ENCODE results near the gene GCFC2.
A peak's percentile ranks its signal among the peaks of the same experiment; 100 is the strongest.

Gene GCFC2

DNA sequence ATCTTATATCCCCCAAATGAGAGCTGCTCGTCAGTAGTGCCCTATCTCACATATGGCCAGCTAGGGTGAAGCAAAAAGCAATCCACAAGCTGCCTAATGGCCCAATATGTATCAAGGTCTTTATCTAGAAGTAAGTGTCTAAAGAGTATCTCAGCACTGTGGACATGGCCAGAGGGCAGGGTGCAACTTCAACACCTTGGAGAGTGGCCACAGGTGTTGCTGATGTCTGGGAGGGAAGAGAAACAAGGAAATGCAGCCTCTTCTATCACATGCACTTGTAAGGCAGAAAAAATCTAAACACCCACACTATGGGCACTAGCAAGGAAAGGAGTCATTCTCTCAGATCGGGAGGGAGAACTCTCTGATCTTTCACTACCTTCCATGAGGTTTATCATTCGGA lies 87.8 kb downstream of the GCFC2 start:
- Histone ChIP-seq H3K9ac (ENCODE audit: low read length) (no peak overlapping the region), H3K27me3 (replicated peaks; ENCODE audit: control insufficient read depth, insufficient read depth, low read length) (no peaks in the 10 kb centered on the region), H3K36me3 (ENCODE audit: control insufficient read depth, insufficient read depth, low read length, severe bottlenecking) (no peaks in the 10 kb centered on the region), H3K4me1 (ENCODE audit: control insufficient read depth, insufficient read depth, low read length) (peaks cover 32% of the 10 kb centered on the region), H3K4me3 (ENCODE audit: low read length) (no peak overlapping the region), H3K9me3 (ENCODE audit: control insufficient read depth, low read length) (no peaks in the 10 kb centered on the region)
- no peak for DNase-seq (ENCODE audit: low read depth)

DNA sequence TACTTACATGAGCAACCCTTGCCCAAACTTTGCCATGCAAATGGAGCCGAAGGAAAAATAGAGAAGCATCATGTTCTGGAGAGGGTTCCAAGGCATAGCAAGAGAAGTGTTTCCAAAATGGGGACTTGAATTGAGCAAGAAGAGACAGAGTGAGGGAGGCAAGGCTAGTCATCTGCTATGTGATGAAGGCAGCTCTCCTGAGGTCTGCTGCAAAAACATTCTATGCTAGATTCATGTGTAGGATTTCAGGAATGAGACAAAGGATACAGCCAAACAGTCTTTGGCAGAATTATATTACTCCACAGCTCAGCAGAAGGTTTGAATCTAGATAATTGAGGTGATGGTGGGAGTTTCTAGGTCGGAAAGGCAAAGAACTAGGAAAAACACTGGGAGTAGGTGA lies 88.2 kb downstream of the GCFC2 start:
- no peaks in the 10 kb centered on the region for H3K9me3 ChIP-seq (ENCODE audit: control insufficient read depth, low read length)
- no peak overlapping the region for H3K4me3 ChIP-seq (ENCODE audit: low read length)
- H3K4me1 ChIP-seq (ENCODE audit: control insufficient read depth, insufficient read depth, low read length) = peaks cover 32% of the 10 kb centered on the region
- no peaks in the 10 kb centered on the region for H3K36me3 ChIP-seq (ENCODE audit: control insufficient read depth, insufficient read depth, low read length, severe bottlenecking)
- no peaks in the 10 kb centered on the region for H3K27me3 ChIP-seq (replicated peaks; ENCODE audit: control insufficient read depth, insufficient read depth, low read length)
- no peak overlapping the region for H3K9ac ChIP-seq (ENCODE audit: low read length)
- no peak for DNase-seq (ENCODE audit: low read depth)

DNA sequence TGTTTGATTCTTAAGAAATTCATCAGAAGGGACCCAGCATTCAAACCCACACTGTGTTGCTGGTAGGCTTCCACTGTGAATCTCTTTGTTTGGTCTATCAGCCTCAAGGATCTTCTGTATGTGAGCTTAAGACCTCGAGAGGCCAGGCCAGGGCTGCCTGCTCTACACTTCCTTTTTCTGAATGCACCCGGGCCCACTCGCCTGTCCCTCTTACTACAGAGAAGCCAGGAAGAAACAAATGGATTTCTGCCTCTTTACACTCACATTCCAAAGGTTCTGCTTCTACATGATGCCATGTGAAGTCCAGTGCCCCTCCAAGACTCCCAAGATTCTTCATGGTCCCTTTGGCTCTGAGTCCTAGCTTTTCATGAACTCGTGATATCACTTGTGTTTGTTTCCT lies 89.5 kb downstream of the GCFC2 start:
- H3K36me3 ChIP-seq (ENCODE audit: control insufficient read depth, insufficient read depth, low read length, severe bottlenecking) = no peaks in the 10 kb centered on the region
- H3K9me3 ChIP-seq (ENCODE audit: control insufficient read depth, low read length) = no peaks in the 10 kb centered on the region
- no peak overlapping the region for H3K4me3 ChIP-seq (ENCODE audit: low read length)
- DNase-seq (ENCODE audit: low read depth) = no peak
- no peak overlapping the region for H3K9ac ChIP-seq (ENCODE audit: low read length)
- peaks cover 32% of the 10 kb centered on the region for H3K4me1 ChIP-seq (ENCODE audit: control insufficient read depth, insufficient read depth, low read length)
- no peaks in the 10 kb centered on the region for H3K27me3 ChIP-seq (replicated peaks; ENCODE audit: control insufficient read depth, insufficient read depth, low read length)

DNA sequence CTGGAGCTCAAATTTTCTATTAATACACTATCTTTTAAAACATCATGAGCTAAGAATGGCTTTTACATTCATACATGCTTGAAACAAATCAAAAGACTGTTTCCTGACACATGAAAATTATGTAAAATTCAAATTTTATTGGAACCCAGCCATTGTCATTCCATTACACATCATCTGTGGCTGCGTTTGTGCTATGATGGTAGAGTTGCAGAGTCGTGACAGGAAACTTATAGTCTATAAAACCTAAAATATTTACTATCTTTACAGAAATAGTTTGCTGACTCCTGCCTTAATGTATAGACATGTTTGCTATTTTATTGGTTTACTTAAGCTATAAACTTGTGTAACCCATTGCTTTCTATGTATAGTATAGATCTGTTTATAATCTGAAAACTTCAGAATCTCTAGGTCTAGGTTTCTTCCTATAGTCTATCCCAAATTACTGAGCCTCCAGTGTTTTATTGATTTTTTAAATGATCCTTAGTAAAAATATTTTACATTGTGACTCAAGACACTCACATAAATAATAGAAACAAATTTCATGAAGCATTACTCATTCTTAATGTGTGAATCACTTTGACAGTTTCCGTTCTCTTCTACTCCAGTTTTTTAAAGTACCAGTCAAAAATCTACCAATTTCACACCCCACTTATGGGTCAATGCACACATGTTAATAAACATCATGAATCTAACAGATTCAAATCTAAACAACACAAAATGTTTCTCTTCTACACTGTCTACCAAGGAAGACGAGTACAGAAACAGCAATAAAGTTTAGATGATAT lies 90.6 kb downstream of the GCFC2 start:
- Histone ChIP-seq H3K4me3 (ENCODE audit: low read length) (no peak overlapping the region), H3K9ac (ENCODE audit: low read length) (no peak overlapping the region), H3K9me3 (ENCODE audit: control insufficient read depth, low read length) (no peaks in the 10 kb centered on the region), H3K27me3 (replicated peaks; ENCODE audit: control insufficient read depth, insufficient read depth, low read length) (no peaks in the 10 kb centered on the region), H3K36me3 (ENCODE audit: control insufficient read depth, insufficient read depth, low read length, severe bottlenecking) (no peaks in the 10 kb centered on the region), H3K4me1 (ENCODE audit: control insufficient read depth, insufficient read depth, low read length) (peaks cover 24% of the 10 kb centered on the region)
- DNase-seq (ENCODE audit: low read depth) = peak; percentile 32

DNA sequence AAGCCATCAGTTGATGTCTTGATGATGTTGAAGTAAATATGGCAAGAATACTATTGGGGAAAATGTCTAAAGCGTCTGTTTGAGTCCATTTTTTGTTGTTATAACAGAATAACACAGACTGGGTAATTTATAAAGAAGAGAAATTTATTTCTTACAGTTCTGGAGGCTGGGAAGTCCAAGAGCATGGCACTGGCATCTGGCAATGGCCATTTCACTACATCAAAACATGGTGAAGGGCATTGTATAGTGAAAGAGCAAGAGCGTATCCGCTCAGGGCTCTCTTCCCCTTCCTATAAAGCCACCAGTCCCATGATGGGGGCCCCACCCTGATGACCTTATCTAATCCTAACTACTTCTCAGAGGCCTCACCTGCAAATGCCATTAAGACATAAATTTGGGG lies 93.8 kb downstream of the GCFC2 start:
- DNase-seq (ENCODE audit: low read depth) = no peak
- Histone ChIP-seq H3K36me3 (ENCODE audit: control insufficient read depth, insufficient read depth, low read length, severe bottlenecking) (no peaks in the 10 kb centered on the region), H3K27me3 (replicated peaks; ENCODE audit: control insufficient read depth, insufficient read depth, low read length) (peaks cover under 1% of the 10 kb centered on the region), H3K4me3 (ENCODE audit: low read length) (no peak overlapping the region), H3K9me3 (ENCODE audit: control insufficient read depth, low read length) (no peaks in the 10 kb centered on the region), H3K4me1 (ENCODE audit: control insufficient read depth, insufficient read depth, low read length) (peaks cover 20% of the 10 kb centered on the region), H3K9ac (ENCODE audit: low read length) (no peak overlapping the region)

DNA sequence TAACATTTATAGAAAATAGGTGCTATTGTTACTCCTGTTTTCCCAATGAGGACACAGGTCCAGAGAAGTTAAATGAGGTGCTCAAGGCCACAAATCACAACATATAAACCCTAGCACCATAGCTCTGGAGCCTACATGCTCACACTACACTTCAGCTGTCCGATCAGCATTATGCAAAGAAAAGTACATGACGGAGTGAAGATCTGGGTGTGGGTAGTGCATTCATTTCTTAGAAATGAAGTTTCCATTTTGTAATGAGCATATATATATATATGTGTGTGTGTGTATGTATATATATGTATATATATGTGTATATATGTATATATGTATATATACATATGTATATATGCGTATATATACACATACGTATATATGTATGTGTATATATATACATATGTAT lies 94.3 kb downstream of the GCFC2 start:
- Histone ChIP-seq H3K27me3 (replicated peaks; ENCODE audit: control insufficient read depth, insufficient read depth, low read length) (peaks cover 5% of the 10 kb centered on the region), H3K36me3 (ENCODE audit: control insufficient read depth, insufficient read depth, low read length, severe bottlenecking) (no peaks in the 10 kb centered on the region), H3K4me3 (ENCODE audit: low read length) (no peak overlapping the region), H3K9ac (ENCODE audit: low read length) (no peak overlapping the region), H3K4me1 (ENCODE audit: control insufficient read depth, insufficient read depth, low read length) (peaks cover 20% of the 10 kb centered on the region), H3K9me3 (ENCODE audit: control insufficient read depth, low read length) (no peaks in the 10 kb centered on the region)
- no peak for DNase-seq (ENCODE audit: low read depth)

DNA sequence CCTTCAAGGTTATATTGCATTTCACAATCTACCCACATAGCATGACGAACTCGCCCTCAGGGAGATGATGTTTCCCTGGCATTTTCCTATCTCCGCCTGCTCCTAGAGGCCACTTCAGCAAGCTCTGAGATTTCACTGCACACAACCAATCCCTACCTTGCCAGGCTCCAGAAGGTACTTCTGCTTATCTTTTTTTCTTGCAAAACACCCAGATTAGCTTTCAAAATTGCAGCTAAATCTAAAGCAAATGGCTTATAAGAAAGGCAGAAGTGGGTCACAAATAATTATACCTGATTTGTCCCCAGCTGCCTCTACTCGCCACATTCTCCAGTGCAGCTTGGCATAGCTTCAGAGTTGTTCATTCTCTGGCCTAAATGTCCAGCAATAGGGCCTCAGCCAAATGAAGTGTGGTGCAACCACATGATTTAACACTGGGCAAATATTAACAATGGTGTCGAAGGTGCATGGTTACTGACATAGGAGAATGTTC lies 96.5 kb downstream of the GCFC2 start:
- Histone ChIP-seq H3K27me3 (replicated peaks; ENCODE audit: control insufficient read depth, insufficient read depth, low read length) (peaks cover 5% of the 10 kb centered on the region), H3K4me3 (ENCODE audit: low read length) (no peak overlapping the region), H3K9ac (ENCODE audit: low read length) (no peak overlapping the region), H3K4me1 (ENCODE audit: control insufficient read depth, insufficient read depth, low read length) (peaks cover 12% of the 10 kb centered on the region), H3K36me3 (ENCODE audit: control insufficient read depth, insufficient read depth, low read length, severe bottlenecking) (no peaks in the 10 kb centered on the region), H3K9me3 (ENCODE audit: control insufficient read depth, low read length) (no peaks in the 10 kb centered on the region)
- DNase-seq (ENCODE audit: low read depth) = peak; percentile 59

DNA sequence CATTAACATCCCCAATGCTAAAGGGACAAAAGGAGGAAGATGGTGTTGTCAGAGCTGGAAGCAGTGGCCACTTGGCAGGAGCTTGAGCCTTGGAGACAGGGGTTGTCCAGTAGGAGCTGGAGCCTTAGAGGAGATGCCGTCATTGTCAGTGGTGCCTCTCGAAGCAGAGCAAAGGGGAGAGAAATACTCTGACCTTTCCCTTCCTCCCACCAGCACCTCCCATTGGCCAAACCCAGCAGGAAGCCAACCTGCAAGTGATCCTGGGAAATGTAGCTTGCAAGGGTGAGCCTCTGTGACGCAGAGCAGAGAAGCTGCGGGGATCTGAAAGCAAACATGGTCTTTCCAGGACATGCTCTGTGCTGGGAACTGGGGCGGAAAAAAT lies 97.9 kb downstream of the GCFC2 start:
- DNase-seq (ENCODE audit: low read depth) = no peak
- H3K4me1 ChIP-seq (ENCODE audit: control insufficient read depth, insufficient read depth, low read length) = peaks cover 21% of the 10 kb centered on the region
- no peaks in the 10 kb centered on the region for H3K9me3 ChIP-seq (ENCODE audit: control insufficient read depth, low read length)
- H3K9ac ChIP-seq (ENCODE audit: low read length) = no peak overlapping the region
- H3K4me3 ChIP-seq (ENCODE audit: low read length) = no peak overlapping the region
- H3K27me3 ChIP-seq (replicated peaks; ENCODE audit: control insufficient read depth, insufficient read depth, low read length) = peaks cover 5% of the 10 kb centered on the region
- H3K36me3 ChIP-seq (ENCODE audit: control insufficient read depth, insufficient read depth, low read length, severe bottlenecking) = no peaks in the 10 kb centered on the region

All from adipocyte (in vitro differentiated cells).